Osteoblast (primary cell): ENCODE results near the gene RBM33. TPM values are rescaled to one million over a fixed set of nuclear protein-coding genes. Genes with fewer than 3 reads are reported as not detected.

ENCODE experiments used
- DNase-seq: peaks from one replicate; pipeline ENCODE4 v3.0.0; 2011; ENCODE audit warnings: low spot score, mixed read lengths; ENCODE audit not compliant: insufficient read length; ENCODE audit errors: missing footprints
- H2AFZ ChIP-seq: 2 replicates; pipeline ENCODE4 v1.6.0; 2011; ENCODE audit warnings: mild to moderate bottlenecking, low read length
- H3K27ac ChIP-seq: 2 replicates; pipeline ENCODE4 v1.5.1; 2011; ENCODE audit warnings: mild to moderate bottlenecking, low read depth, low read length, moderate library complexity
- H3K27me3 ChIP-seq: 2 replicates; pipeline ENCODE4 v1.6.0; 2012; ENCODE audit warnings: mild to moderate bottlenecking, control low read depth, inconsistent platforms, low read length, moderate library complexity; ENCODE audit not compliant: insufficient read depth
- H3K36me3 ChIP-seq: 2 replicates; pipeline ENCODE4 v1.5.1; 2011; ENCODE audit warnings: mild to moderate bottlenecking, low read length, control low read depth, moderate library complexity; ENCODE audit not compliant: insufficient read depth
- H3K4me1 ChIP-seq: 2 replicates; pipeline ENCODE4 v1.5.1; 2011; ENCODE audit warnings: mild to moderate bottlenecking, low read length, control low read depth, moderate library complexity; ENCODE audit not compliant: insufficient read depth
- H3K4me2 ChIP-seq: 2 replicates; pipeline ENCODE4 v1.6.0; 2011; ENCODE audit warnings: mild to moderate bottlenecking, low read length; ENCODE audit not compliant: insufficient read depth
- H3K4me3 ChIP-seq: fragments of 200-600 bp; sonication (generic); 3 replicates; pipeline ENCODE4 v1.5.1; 2012; ENCODE audit warnings: mild to moderate bottlenecking, low read length, inconsistent platforms; ENCODE audit not compliant: insufficient read depth
- H3K79me2 ChIP-seq: 2 replicates; pipeline ENCODE4 v1.6.0; 2012; ENCODE audit warnings: mild to moderate bottlenecking, low read length, control low read depth, inconsistent platforms; ENCODE audit not compliant: insufficient read depth
- H3K9me3 ChIP-seq: 2 replicates; pipeline ENCODE4 v1.5.1; 2011; ENCODE audit warnings: low read depth, low read length, control low read depth
- H4K20me1 ChIP-seq: 2 replicates; pipeline ENCODE4 v1.6.0; 2012; ENCODE audit warnings: mild to moderate bottlenecking, low read length, control low read depth; ENCODE audit not compliant: insufficient read depth
- CTCF ChIP-seq: IDR thresholded peaks from 2 replicates; pipeline ENCODE4 v1.5.1; 2011; ENCODE audit warnings: mild to moderate bottlenecking, low read depth, low read length, moderate library complexity; ENCODE audit errors: extremely low read depth
- total RNA-seq: library from RNA; depleted of rRNA; stranded (reverse); fragments of >200 nt; gene quantifications from 2 replicates; pipeline ENCODE4 v1.2.3, GENCODE V29; 2012

Gene RBM33
- total RNA-seq, 1 donor: 27.5 TPM

- no peaks in the 10 kb centered on the region for H3K9me3 ChIP-seq
- H3K4me3 ChIP-seq: no peak overlapping the region
- H3K4me2 ChIP-seq: no peak overlapping the region
- no peak overlapping the region for H3K27ac ChIP-seq
- no peak overlapping the region for H2AFZ ChIP-seq
- peaks cover 59% of the 10 kb centered on the region for H3K79me2 ChIP-seq
- peaks cover 29% of the 10 kb centered on the region for H4K20me1 ChIP-seq
- H3K4me1 ChIP-seq: no peaks in the 10 kb centered on the region
- TF ChIP-seq CTCF: no peak
- H3K27me3 ChIP-seq: no peaks in the 10 kb centered on the region
- no peak for DNase-seq
- peaks cover 37% of the 10 kb centered on the region for H3K36me3 ChIP-seq
Measured at GRCh38 chr7:155762655-155763054, 118.2 kb downstream of the RBM33 start.

GRCh38 chr7:155763122-155763521, 118.7 kb downstream of the RBM33 start:
- Histone ChIP-seq H3K9me3 (no peaks in the 10 kb centered on the region), H2AFZ (no peak overlapping the region), H3K4me1 (no peaks in the 10 kb centered on the region), H3K36me3 (peaks cover 42% of the 10 kb centered on the region), H3K27me3 (no peaks in the 10 kb centered on the region), H4K20me1 (peaks cover 29% of the 10 kb centered on the region), H3K79me2 (peaks cover 55% of the 10 kb centered on the region), H3K4me3 (no peak overlapping the region), H3K27ac (no peak overlapping the region), H3K4me2 (no peak overlapping the region)
- no peak for DNase-seq
- TF ChIP-seq CTCF: no peak

- Histone ChIP-seq H3K27me3 (no peaks in the 10 kb centered on the region), H2AFZ (no peak overlapping the region), H4K20me1 (peaks cover 22% of the 10 kb centered on the region), H3K4me3 (no peak overlapping the region), H3K27ac (no peak overlapping the region), H3K9me3 (no peaks in the 10 kb centered on the region), H3K36me3 (peaks cover 43% of the 10 kb centered on the region), H3K79me2 (peaks cover 47% of the 10 kb centered on the region), H3K4me2 (no peak overlapping the region), H3K4me1 (no peaks in the 10 kb centered on the region)
- no peak for DNase-seq
- TF ChIP-seq CTCF: no peak
Measured at GRCh38 chr7:155763691-155764437, 119.4 kb downstream of the RBM33 start.

GRCh38 chr7:155764438-155764793, 120.0 kb downstream of the RBM33 start:
- Histone ChIP-seq H3K4me2 (no peak overlapping the region), H3K4me3 (no peak overlapping the region), H3K4me1 (no peaks in the 10 kb centered on the region), H3K36me3 (peaks cover 48% of the 10 kb centered on the region), H3K9me3 (no peaks in the 10 kb centered on the region), H3K27me3 (no peaks in the 10 kb centered on the region), H2AFZ (no peak overlapping the region), H4K20me1 (peaks cover 22% of the 10 kb centered on the region), H3K27ac (no peak overlapping the region), H3K79me2 (peaks cover 45% of the 10 kb centered on the region)
- DNase-seq: no peak
- no peak for TF ChIP-seq CTCF
